Smooth muscle cell (in vitro differentiated cells): Measurements from ENCODE around the gene SUPT6H. TPM values are rescaled to one million over a fixed set of nuclear protein-coding genes. Genes with fewer than 3 reads are reported as not detected.
A peak's percentile ranks its signal among the peaks of the same experiment; 100 is the strongest.

Experiments used
- DNase-seq: peaks from one replicate; lab custom pipeline; 2025; ENCODE audit not compliant: unreplicated experiment; lab: John Stamatoyannopoulos, UW
- H2AFZ ChIP-seq: fragments of 200-600 bp; sonication (generic); 2 replicates; pipeline ENCODE4 v1.6.0; 2016; ENCODE audit warnings: antibody characterized with exemption, low read depth, mild to moderate bottlenecking
- H3F3A ChIP-seq: fragments of 200-600 bp; sonication (generic); 2 replicates; pipeline ENCODE4 v1.6.0; 2017; ENCODE audit warnings: antibody characterized with exemption, low read depth
- H3K27ac ChIP-seq: fragments of 200-600 bp; sonication (generic); 2 replicates; pipeline ENCODE4 v1.5.1; 2016; ENCODE audit warnings: low read depth, mild to moderate bottlenecking
- H3K27me3 ChIP-seq: fragments of 200-600 bp; sonication (generic); 2 replicates; pipeline ENCODE4 v1.6.1; 2016; ENCODE audit warnings: low read depth, mild to moderate bottlenecking
- H3K36me3 ChIP-seq: fragments of 200-600 bp; sonication (generic); 2 replicates; pipeline ENCODE4 v1.5.1; 2016; ENCODE audit warnings: low read depth
- H3K4me1 ChIP-seq: fragments of 200-600 bp; sonication (generic); 2 replicates; pipeline ENCODE4 v1.5.1; 2016; ENCODE audit warnings: low read depth
- H3K4me2 ChIP-seq: fragments of 200-600 bp; sonication (generic); 2 replicates; pipeline ENCODE4 v1.6.0; 2016; ENCODE audit warnings: mild to moderate bottlenecking
- H3K4me3 ChIP-seq: fragments of 200-600 bp; sonication (generic); 2 replicates; pipeline ENCODE4 v1.5.1; 2016; ENCODE audit warnings: mild to moderate bottlenecking
- H3K79me2 ChIP-seq: fragments of 200-600 bp; sonication (generic); 2 replicates; pipeline ENCODE4 v1.6.0; 2016; ENCODE audit warnings: low read depth, mild to moderate bottlenecking
- H3K9ac ChIP-seq: fragments of 200-600 bp; sonication (generic); 2 replicates; pipeline ENCODE4 v1.6.0; 2016; ENCODE audit warnings: low read depth
- H3K9me3 ChIP-seq: fragments of 200-600 bp; sonication (generic); replicated peaks from 2 replicates; pipeline ENCODE4 v1.5.1; 2016; ENCODE audit warnings: low read depth
- H4K20me1 ChIP-seq: fragments of 200-600 bp; sonication (generic); 2 replicates; pipeline ENCODE4 v1.6.0; 2016; ENCODE audit warnings: low read depth
- CTCF ChIP-seq: fragments of 200-600 bp; sonication (generic); IDR thresholded peaks from 2 replicates; pipeline ENCODE4 v1.5.1; 2017; ENCODE audit warnings: borderline replicate concordance, mild to moderate bottlenecking, antibody characterized with exemption; ENCODE audit not compliant: insufficient read depth, poor library complexity, severe bottlenecking
- WGBS: methylation state at CpG from one replicate; pipeline ENCODE4 v1.1.7; 2016; ENCODE audit warnings: low lambda C conversion rate; 5-methylcytosine and 5-hydroxymethylcytosine counted together
- polyA plus RNA-seq: library from polyadenylated mRNA; unstranded; fragments of >200 nt; fragmentation: Nextera tagmentation; extraction: Ambion mirVana; gene quantifications from 2 replicates; pipeline ENCODE4 v1.2.1, GENCODE V29; 2016
- total RNA-seq: library from RNA; depleted of rRNA; stranded (reverse); fragments of >200 nt; gene quantifications from 2 replicates; pipeline ENCODE4 v1.2.3, GENCODE V29; 2014

SUPT6H gene
- total and polyA plus RNA-seq, 2 experiments from 2014 or later: 22.4 to 64.0 TPM

GRCh38 chr17:28728364-28729200, 66.6 kb downstream of the SUPT6H start, which contains the start of gene NEK8:
Gene NEK8, plus strand, starts transcription at chr17:28728788. Its CDS starts 26 bp downstream, at chr17:28728814.
- H3K27ac ChIP-seq: peak within 1 kb of the TSS; percentile 98
- H3K4me3 ChIP-seq: peak within 1 kb of the TSS; percentile 86
- peak within 1 kb of the TSS; percentile 83 for H2AFZ ChIP-seq
- H3K36me3 ChIP-seq: no peaks in the 10 kb centered on the region
- no peak for TF ChIP-seq CTCF
- H3K9ac ChIP-seq: peak within 1 kb of the TSS; percentile 90
- no peaks in the 10 kb centered on the region for H3K27me3 ChIP-seq
- H3K9me3 ChIP-seq: no peaks in the 10 kb centered on the region
- no peaks in the 10 kb centered on the region for H3K79me2 ChIP-seq
- DNase-seq: peak; percentile 96
- peaks cover 9% of the 10 kb centered on the region for H3K4me1 ChIP-seq
- peak within 1 kb of the TSS; percentile 98 for H3K4me2 ChIP-seq
- WGBS: 1% methylated on average over 60 of the region's 64 CpGs
- peaks cover 4% of the 10 kb centered on the region for H3F3A ChIP-seq
- peaks cover 11% of the 10 kb centered on the region for H4K20me1 ChIP-seq

- no peak overlapping the region for H3K9ac ChIP-seq
- no peak for TF ChIP-seq CTCF
- peaks cover 2% of the 10 kb centered on the region for H4K20me1 ChIP-seq
- H3K36me3 ChIP-seq: no peaks in the 10 kb centered on the region
- H3K27ac ChIP-seq: no peak overlapping the region
- H3K4me3 ChIP-seq: no peak overlapping the region
- no peak overlapping the region for H2AFZ ChIP-seq
- no peaks in the 10 kb centered on the region for H3K9me3 ChIP-seq
- H3K4me2 ChIP-seq: no peak overlapping the region
- no peaks in the 10 kb centered on the region for H3K79me2 ChIP-seq
- 88% methylated on average over 11 of the region's 11 CpGs for WGBS
- peaks cover 4% of the 10 kb centered on the region for H3F3A ChIP-seq
- H3K4me1 ChIP-seq: peaks cover 5% of the 10 kb centered on the region
- DNase-seq: no peak
- H3K27me3 ChIP-seq: no peaks in the 10 kb centered on the region
Observed at GRCh38 chr17:28729950-28730330, 67.9 kb downstream of the SUPT6H start.

- Histone ChIP-seq H3K79me2 (no peaks in the 10 kb centered on the region), H3K4me1 (no peaks in the 10 kb centered on the region), H3K27me3 (no peaks in the 10 kb centered on the region), H3K27ac (no peak overlapping the region), H3K9me3 (no peaks in the 10 kb centered on the region), H4K20me1 (no peaks in the 10 kb centered on the region), H3K36me3 (no peaks in the 10 kb centered on the region), H3K9ac (no peak overlapping the region), H3K4me3 (no peak overlapping the region), H3F3A (no peaks in the 10 kb centered on the region), H3K4me2 (no peak overlapping the region), H2AFZ (no peak overlapping the region)
- no peak for TF ChIP-seq CTCF
- 91% methylated on average over 1 of the region's 1 CpG for WGBS
- no peak for DNase-seq
Observed at GRCh38 chr17:28733346-28733745, 71.3 kb downstream of the SUPT6H start.
